CD4-positive, alpha-beta T cell (primary cell): ENCODE results near the gene METTL25. TPM values are rescaled to one million over a fixed set of nuclear protein-coding genes. Genes with fewer than 3 reads are reported as not detected.

Experiments used
- ATAC-seq: fragments of 200-7000 bp; cut with Tn5 transposase; one replicate; pipeline ENCODE4 v1.10.0; 2022; ENCODE audit warnings: mild to moderate bottlenecking; ENCODE audit not compliant: poor library complexity
- CTCF ChIA-PET: fragments of 350-600 bp; sonication (Branson Sonifier 250); formaldehyde crosslinking; loops from one replicate; lab custom pipeline; 2021; ENCODE audit warnings: antibody characterized with exemption, inconsistent platforms; lab: Charles Lee
- POLR2A ChIA-PET: fragments of 350-600 bp; sonication (Branson Sonifier 250); formaldehyde crosslinking; loops from one replicate; lab custom pipeline; 2021; ENCODE audit warnings: antibody characterized with exemption, inconsistent platforms; lab: Charles Lee
- DNase-seq, 14 experiments: peaks; one replicate each; pipeline ENCODE4 v3.0.0-alpha.2; 2013 to 2020; ENCODE audit warnings: mixed read lengths in 2 of 14
- H3K27ac ChIP-seq, 2 donors: one replicate each; pipeline versions ENCODE4 v1.5.1 to v1.7.0; 2013; ENCODE audit warnings: low read length in 2 of 2, low read depth in 1 of 2, mild to moderate bottlenecking in 1 of 2
- H3K27me3 ChIP-seq, 2 experiments: 1 replicate in 1 of 2; 2 replicates in 1 of 2; pipeline versions ENCODE4 v1.6.1 to v1.7.0; 2013; ENCODE audit warnings: low read length in 2 of 2, control low read depth in 1 of 2, mild to moderate bottlenecking in 1 of 2, moderate library complexity in 1 of 2; ENCODE audit not compliant: insufficient read depth in 2 of 2, control insufficient read depth in 1 of 2
- H3K36me3 ChIP-seq: one replicate; pipeline ENCODE4 v1.6.1; 2013; ENCODE audit warnings: low read length, control low read depth; ENCODE audit not compliant: insufficient read depth
- H3K4me1 ChIP-seq: one replicate; pipeline ENCODE4 v1.6.1; 2013; ENCODE audit warnings: low read length, control low read depth; ENCODE audit not compliant: insufficient read depth
- H3K4me3 ChIP-seq: one replicate; pipeline ENCODE4 v1.5.1; 2013; ENCODE audit warnings: mild to moderate bottlenecking, low read length, moderate library complexity
- H3K9me3 ChIP-seq, 2 experiments: 1 replicate in 1 of 2; 2 replicates in 1 of 2; pipeline versions ENCODE4 v1.6.1 to v1.7.0; 2013; ENCODE audit warnings: low read length in 2 of 2, mild to moderate bottlenecking in 2 of 2, control low read depth in 1 of 2, moderate library complexity in 1 of 2; ENCODE audit not compliant: control insufficient read depth in 1 of 2, insufficient read depth in 1 of 2
- H3K27ac Mint-ChIP-seq: one replicate; pipeline ENCODE4 v1.8.0; 2020; ENCODE audit warnings: mixed read lengths
- H3K27me3 Mint-ChIP-seq: one replicate; pipeline ENCODE4 v1.8.0; 2021; ENCODE audit warnings: mixed read lengths
- H3K36me3 Mint-ChIP-seq: one replicate; pipeline ENCODE4 v1.8.0; 2021; ENCODE audit warnings: low read depth, mixed read lengths
- H3K4me1 Mint-ChIP-seq: one replicate; pipeline ENCODE4 v1.8.0; 2021; ENCODE audit warnings: low read depth, mixed read lengths
- H3K4me3 Mint-ChIP-seq: one replicate; pipeline ENCODE4 v1.8.0; 2020; ENCODE audit warnings: mild to moderate bottlenecking, mixed read lengths
- H3K9me3 Mint-ChIP-seq: one replicate; pipeline ENCODE4 v1.8.0; 2020; ENCODE audit warnings: mixed read lengths
- CTCF ChIP-seq: fragments of 200-600 bp; IDR thresholded peaks from one replicate; pipeline ENCODE4 v1.8.0; 2022; ENCODE audit warnings: antibody characterized with exemption, mild to moderate bottlenecking
- intact Hi-C, 2 experiments: fragments of 100-400 bp; cut with DNase I in 1 of 2; cut with micrococcal nuclease in 1 of 2; formaldehyde crosslinking; loops; one replicate each; pipeline versions ENCODE4 v1.15.1 to v1.9.0; 2023 to 2025; cut with DNase I, micrococcal nuclease
- total RNA-seq, 174 experiments: library from RNA in 2 of 174; stranded (reverse) in 2 of 174; gene quantifications; one replicate each; pipeline ENCODE4 v1.2.3 and lab custom pipeline; 2021 to 2026

Gene METTL25
- total RNA-seq, 2 experiments from 2014 or later, result 12.4 to 12.6 TPM

- Histone ChIP-seq H3K4me3 (no peak overlapping the region), H3K27ac (no peak overlapping the region), H3K9me3 (no peaks in the 10 kb centered on the region), H3K4me1 (no peaks in the 10 kb centered on the region), H3K27me3 (no peaks in the 10 kb centered on the region), H3K36me3 (no peaks in the 10 kb centered on the region)
- TF ChIP-seq CTCF, result no peak
- Mint-ChIP-seq H3K9me3 (peaks cover 3% of the 10 kb centered on the region), H3K4me1 (no peaks in the 10 kb centered on the region), H3K4me3 (no peak overlapping the region), H3K27me3 (no peaks in the 10 kb centered on the region), H3K36me3 (peaks cover 37% of the 10 kb centered on the region), H3K27ac (no peak overlapping the region)
- intact Hi-C loops, result no loop called here
- no peak for ATAC-seq
- POLR2A ChIA-PET, result no interaction called here
- no peak for DNase-seq
- CTCF ChIA-PET, result no interaction called here
Observed at GRCh38 chr12:82414044-82414443, 55.7 kb downstream of the METTL25 start.

- CTCF ChIA-PET, result no interaction called here
- no peaks in the 10 kb centered on the region for H3K4me1 ChIP-seq
- no peaks in the 10 kb centered on the region for H3K9me3 ChIP-seq
- no peaks in the 10 kb centered on the region for H3K27me3 Mint-ChIP-seq
- POLR2A ChIA-PET, result no interaction called here
- H3K27ac ChIP-seq, result no peak overlapping the region
- H3K9me3 Mint-ChIP-seq, result peaks cover 4% of the 10 kb centered on the region
- intact Hi-C loops, result no loop called here
- no peak overlapping the region for H3K4me3 ChIP-seq
- H3K27ac Mint-ChIP-seq, result no peak overlapping the region
- peaks cover 45% of the 10 kb centered on the region for H3K36me3 Mint-ChIP-seq
- H3K4me1 Mint-ChIP-seq, result no peaks in the 10 kb centered on the region
- no peak overlapping the region for H3K4me3 Mint-ChIP-seq
- DNase-seq, result no peak
- H3K36me3 ChIP-seq, result no peaks in the 10 kb centered on the region
- H3K27me3 ChIP-seq, result no peaks in the 10 kb centered on the region
- no peak for ATAC-seq
- no peak for TF ChIP-seq CTCF
Observed at GRCh38 chr12:82414926-82415325, 56.6 kb downstream of the METTL25 start.

GRCh38 chr12:82415402-82415801 is 57.1 kb downstream of the METTL25 start:
- H3K9me3 Mint-ChIP-seq, result peaks cover 5% of the 10 kb centered on the region
- ChIA-PET POLR2A (no interaction called here), CTCF (no interaction called here)
- H3K27ac Mint-ChIP-seq, result no peak overlapping the region
- H3K27me3 Mint-ChIP-seq, result no peaks in the 10 kb centered on the region
- no peak overlapping the region for H3K4me3 Mint-ChIP-seq
- Histone ChIP-seq H3K36me3 (no peaks in the 10 kb centered on the region), H3K4me3 (no peak overlapping the region), H3K27ac (no peak overlapping the region), H3K4me1 (no peaks in the 10 kb centered on the region), H3K9me3 (no peaks in the 10 kb centered on the region), H3K27me3 (no peaks in the 10 kb centered on the region)
- DNase-seq (no peak), ATAC-seq (no peak)
- intact Hi-C loops, result no loop called here
- H3K36me3 Mint-ChIP-seq, result peaks cover 48% of the 10 kb centered on the region
- H3K4me1 Mint-ChIP-seq, result no peaks in the 10 kb centered on the region
- TF ChIP-seq CTCF, result no peak
